Smooth muscle cell (in vitro differentiated cells): ENCODE results near the gene LRRC4C. TPM values are rescaled to one million over a fixed set of nuclear protein-coding genes. Genes with fewer than 3 reads are reported as not detected.
A peak's percentile ranks its signal among the peaks of the same experiment; 100 is the strongest.

Experiments
- DNase-seq: peaks from one replicate; lab custom pipeline; 2025; ENCODE audit not compliant: unreplicated experiment; lab: John Stamatoyannopoulos, UW
- H2AFZ ChIP-seq: fragments of 200-600 bp; sonication (generic); 2 replicates; pipeline ENCODE4 v1.6.0; 2016; ENCODE audit warnings: antibody characterized with exemption, low read depth, mild to moderate bottlenecking
- H3F3A ChIP-seq: fragments of 200-600 bp; sonication (generic); 2 replicates; pipeline ENCODE4 v1.6.0; 2017; ENCODE audit warnings: antibody characterized with exemption, low read depth
- H3K27ac ChIP-seq: fragments of 200-600 bp; sonication (generic); 2 replicates; pipeline ENCODE4 v1.5.1; 2016; ENCODE audit warnings: low read depth, mild to moderate bottlenecking
- H3K27me3 ChIP-seq: fragments of 200-600 bp; sonication (generic); 2 replicates; pipeline ENCODE4 v1.6.1; 2016; ENCODE audit warnings: low read depth, mild to moderate bottlenecking
- H3K36me3 ChIP-seq: fragments of 200-600 bp; sonication (generic); 2 replicates; pipeline ENCODE4 v1.5.1; 2016; ENCODE audit warnings: low read depth
- H3K4me1 ChIP-seq: fragments of 200-600 bp; sonication (generic); 2 replicates; pipeline ENCODE4 v1.5.1; 2016; ENCODE audit warnings: low read depth
- H3K4me2 ChIP-seq: fragments of 200-600 bp; sonication (generic); 2 replicates; pipeline ENCODE4 v1.6.0; 2016; ENCODE audit warnings: mild to moderate bottlenecking
- H3K4me3 ChIP-seq: fragments of 200-600 bp; sonication (generic); 2 replicates; pipeline ENCODE4 v1.5.1; 2016; ENCODE audit warnings: mild to moderate bottlenecking
- H3K79me2 ChIP-seq: fragments of 200-600 bp; sonication (generic); 2 replicates; pipeline ENCODE4 v1.6.0; 2016; ENCODE audit warnings: low read depth, mild to moderate bottlenecking
- H3K9ac ChIP-seq: fragments of 200-600 bp; sonication (generic); 2 replicates; pipeline ENCODE4 v1.6.0; 2016; ENCODE audit warnings: low read depth
- H3K9me3 ChIP-seq: fragments of 200-600 bp; sonication (generic); replicated peaks from 2 replicates; pipeline ENCODE4 v1.5.1; 2016; ENCODE audit warnings: low read depth
- H4K20me1 ChIP-seq: fragments of 200-600 bp; sonication (generic); 2 replicates; pipeline ENCODE4 v1.6.0; 2016; ENCODE audit warnings: low read depth
- CTCF ChIP-seq: fragments of 200-600 bp; sonication (generic); IDR thresholded peaks from 2 replicates; pipeline ENCODE4 v1.5.1; 2017; ENCODE audit warnings: borderline replicate concordance, mild to moderate bottlenecking, antibody characterized with exemption; ENCODE audit not compliant: insufficient read depth, poor library complexity, severe bottlenecking
- WGBS: methylation state at CpG from one replicate; pipeline ENCODE4 v1.1.7; 2016; ENCODE audit warnings: low lambda C conversion rate; 5-methylcytosine and 5-hydroxymethylcytosine counted together
- polyA plus RNA-seq: library from polyadenylated mRNA; unstranded; fragments of >200 nt; fragmentation: Nextera tagmentation; extraction: Ambion mirVana; gene quantifications from 2 replicates; pipeline ENCODE4 v1.2.1, GENCODE V29; 2016
- total RNA-seq: library from RNA; depleted of rRNA; stranded (reverse); fragments of >200 nt; gene quantifications from 2 replicates; pipeline ENCODE4 v1.2.3, GENCODE V29; 2014

LRRC4C gene
- total and polyA plus RNA-seq, 2 experiments from 2014 or later: 7.3 to 10.1 TPM

- H3K36me3 ChIP-seq: no peaks in the 10 kb centered on the region
- no peaks in the 10 kb centered on the region for H3F3A ChIP-seq
- no peak for DNase-seq
- peaks cover 6% of the 10 kb centered on the region for H3K4me1 ChIP-seq
- no peak overlapping the region for H2AFZ ChIP-seq
- no peaks in the 10 kb centered on the region for H3K27me3 ChIP-seq
- H3K9me3 ChIP-seq: no peaks in the 10 kb centered on the region
- 93% methylated on average over 3 of the region's 3 CpGs for WGBS
- H4K20me1 ChIP-seq: no peaks in the 10 kb centered on the region
- no peak overlapping the region for H3K9ac ChIP-seq
- H3K4me2 ChIP-seq: no peak overlapping the region
- no peaks in the 10 kb centered on the region for H3K79me2 ChIP-seq
- TF ChIP-seq CTCF: no peak
- H3K27ac ChIP-seq: no peak overlapping the region
- H3K4me3 ChIP-seq: no peak overlapping the region
Measured at GRCh38 chr11:40381481-40381880, 1078.0 kb downstream of the LRRC4C start.

GRCh38 chr11:40380835-40381234, 1078.6 kb downstream of the LRRC4C start:
- Histone ChIP-seq H3K9me3 (no peaks in the 10 kb centered on the region), H3K4me3 (no peak overlapping the region), H3K27ac (no peak overlapping the region), H3K79me2 (no peaks in the 10 kb centered on the region), H3K27me3 (no peaks in the 10 kb centered on the region), H3K4me2 (no peak overlapping the region), H3K4me1 (peaks cover 5% of the 10 kb centered on the region), H3F3A (peaks cover 4% of the 10 kb centered on the region), H4K20me1 (no peaks in the 10 kb centered on the region), H2AFZ (no peak overlapping the region), H3K36me3 (no peaks in the 10 kb centered on the region), H3K9ac (no peak overlapping the region)
- no peak for DNase-seq
- no peak for TF ChIP-seq CTCF
- 87% methylated on average over 5 of the region's 5 CpGs for WGBS

GRCh38 chr11:40376331-40376730, 1083.1 kb downstream of the LRRC4C start:
- Histone ChIP-seq H3K9me3 (no peaks in the 10 kb centered on the region), H3K4me3 (no peak overlapping the region), H3K4me2 (peak overlapping the region; percentile 80), H3K79me2 (no peaks in the 10 kb centered on the region), H3F3A (peaks cover 10% of the 10 kb centered on the region), H3K27me3 (no peaks in the 10 kb centered on the region), H3K27ac (peak overlapping the region; percentile 77), H3K36me3 (no peaks in the 10 kb centered on the region), H3K4me1 (peaks cover 7% of the 10 kb centered on the region), H2AFZ (no peak overlapping the region), H4K20me1 (no peaks in the 10 kb centered on the region), H3K9ac (no peak overlapping the region)
- DNase-seq: no peak
- no peak for TF ChIP-seq CTCF
- 16% methylated on average over 3 of the region's 3 CpGs for WGBS

GRCh38 chr11:40370821-40371616, 1088.4 kb downstream of the LRRC4C start:
- H2AFZ ChIP-seq: no peak overlapping the region
- no peak for TF ChIP-seq CTCF
- peaks cover 7% of the 10 kb centered on the region for H3F3A ChIP-seq
- H3K9me3 ChIP-seq: no peaks in the 10 kb centered on the region
- 65% methylated on average over 5 of the region's 5 CpGs for WGBS
- H3K79me2 ChIP-seq: no peaks in the 10 kb centered on the region
- DNase-seq: no peak
- H3K4me2 ChIP-seq: peak overlapping the region; percentile 56
- no peak overlapping the region for H3K9ac ChIP-seq
- peaks cover 4% of the 10 kb centered on the region for H3K4me1 ChIP-seq
- H3K27ac ChIP-seq: no peak overlapping the region
- H3K27me3 ChIP-seq: no peaks in the 10 kb centered on the region
- no peak overlapping the region for H3K4me3 ChIP-seq
- H4K20me1 ChIP-seq: no peaks in the 10 kb centered on the region
- no peaks in the 10 kb centered on the region for H3K36me3 ChIP-seq
